Neuronal stem cell (in vitro differentiated cells): Measurements from ENCODE around the gene ACAT1.
"Not testable (repeated sequence)": the region's sequence is repeated elsewhere in the genome, so short reads cannot be mapped to it uniquely, and the experiment has no call there.

Source experiments
- DNase-seq: peaks from one replicate; pipeline ENCODE4 v3.0.0-alpha.2; 2013; ENCODE audit warnings: low spot score
- H2AFZ ChIP-seq: one replicate; pipeline ENCODE4 v1.6.1; 2013; ENCODE audit warnings: mild to moderate bottlenecking, low read length, inconsistent platforms
- H2AK5ac ChIP-seq: 2 replicates; pipeline ENCODE4 v1.6.1; 2013; ENCODE audit warnings: low read depth, mild to moderate bottlenecking, inconsistent platforms, low read length, moderate library complexity, mixed read lengths
- H2BK120ac ChIP-seq: 2 replicates; pipeline ENCODE4 v1.6.1; 2013; ENCODE audit warnings: low read depth, mild to moderate bottlenecking, inconsistent platforms, low read length, moderate library complexity, mixed read lengths
- H2BK12ac ChIP-seq: one replicate; pipeline ENCODE4 v1.6.1; 2013; ENCODE audit warnings: low read length, inconsistent platforms
- H2BK15ac ChIP-seq: 2 replicates; pipeline ENCODE4 v1.6.1; 2013; ENCODE audit warnings: mild to moderate bottlenecking, low read length, inconsistent platforms, mixed read lengths
- H2BK5ac ChIP-seq: one replicate; pipeline ENCODE4 v1.6.1; 2013; ENCODE audit warnings: inconsistent platforms, mild to moderate bottlenecking, low read length, moderate library complexity
- H3K14ac ChIP-seq: one replicate; pipeline ENCODE4 v1.6.1; 2013; ENCODE audit warnings: low read length, inconsistent platforms
- H3K18ac ChIP-seq: 2 replicates; pipeline ENCODE4 v1.6.1; 2013; ENCODE audit warnings: low read length, inconsistent platforms
- H3K23ac ChIP-seq: 2 replicates; pipeline ENCODE4 v1.6.1; 2013; ENCODE audit warnings: low read depth, mild to moderate bottlenecking, mixed read lengths, low read length, inconsistent platforms; ENCODE audit not compliant: poor library complexity
- H3K27ac ChIP-seq: replicated peaks from 3 replicates; pipeline ENCODE4 v1.5.1; 2013; ENCODE audit warnings: low read length, inconsistent platforms
- H3K27me3 ChIP-seq, 3 experiments: 2 replicates each; pipeline ENCODE4 v1.6.1; 2013; ENCODE audit warnings: low read length in 3 of 3, mild to moderate bottlenecking in 2 of 3, inconsistent platforms in 1 of 3, low read depth in 1 of 3, mixed read lengths in 1 of 3, moderate library complexity in 1 of 3; ENCODE audit not compliant: control insufficient read depth in 3 of 3, insufficient read depth in 3 of 3
- H3K36me3 ChIP-seq, 2 donors: replicated peaks in 1 of 2; 2 replicates each; pipeline ENCODE4 v1.6.1; 2013; ENCODE audit warnings: low read length in 2 of 2; ENCODE audit not compliant: control insufficient read depth in 2 of 2, insufficient read depth in 2 of 2
- H3K4ac ChIP-seq: 2 replicates; pipeline ENCODE4 v1.6.1; 2013; ENCODE audit warnings: inconsistent platforms, mild to moderate bottlenecking, low read length, moderate library complexity
- H3K4me1 ChIP-seq, 2 donors: 1 replicate in 1 of 2; 2 replicates in 1 of 2; pipeline ENCODE4 v1.6.1; 2013; ENCODE audit warnings: low read length in 2 of 2, low read depth in 1 of 2; ENCODE audit not compliant: control insufficient read depth in 2 of 2, insufficient read depth in 1 of 2
- H3K4me2 ChIP-seq: one replicate; pipeline ENCODE4 v1.6.1; 2013; ENCODE audit warnings: mild to moderate bottlenecking, low read length, inconsistent platforms; ENCODE audit not compliant: insufficient read depth, poor library complexity, severe bottlenecking
- H3K4me3 ChIP-seq, 2 donors: 2 replicates each; pipeline ENCODE4 v1.5.1; 2013; ENCODE audit warnings: low read length in 2 of 2, mild to moderate bottlenecking in 2 of 2, inconsistent platforms in 1 of 2, moderate library complexity in 1 of 2
- H3K79me1 ChIP-seq: one replicate; pipeline ENCODE4 v1.6.1; 2013; ENCODE audit warnings: low read depth, mild to moderate bottlenecking, inconsistent platforms, low read length, moderate library complexity
- H3K9ac ChIP-seq: one replicate; pipeline ENCODE4 v1.6.1; 2013; ENCODE audit warnings: mild to moderate bottlenecking, low read depth, low read length, inconsistent platforms; ENCODE audit not compliant: poor library complexity
- H3K9me3 ChIP-seq, 2 donors: replicated peaks in 1 of 2; 2 replicates each; pipeline versions ENCODE3 to v1.6.1; 2013; ENCODE audit warnings: low read length in 2 of 2, mild to moderate bottlenecking in 2 of 2, inconsistent platforms in 1 of 2, low read depth in 1 of 2, mixed read lengths in 1 of 2, moderate library complexity in 1 of 2; ENCODE audit not compliant: control insufficient read depth in 2 of 2, insufficient read depth in 1 of 2
- H4K8ac ChIP-seq: one replicate; pipeline ENCODE4 v1.6.1; 2013; ENCODE audit warnings: low read depth, mild to moderate bottlenecking, inconsistent platforms, low read length, moderate library complexity
- H4K91ac ChIP-seq: one replicate; pipeline ENCODE4 v1.6.1; 2013; ENCODE audit warnings: low read length, low read depth, mild to moderate bottlenecking, inconsistent platforms; ENCODE audit not compliant: poor library complexity
- WGBS, 2 donors: extraction: QIAGEN DNeasy Blood & Tissue Kit; methylation state at CpG; one replicate each; pipeline ENCODE4 v1.1.7; 2013; ENCODE audit warnings: missing lambda C conversion rate in 2 of 2, mixed read lengths in 1 of 2; ENCODE audit not compliant: insufficient read length in 2 of 2, insufficient replicate concordance in 1 of 2; ENCODE audit errors: extremely low coverage in 2 of 2; 5-methylcytosine and 5-hydroxymethylcytosine counted together

ACAT1 gene

DNA sequence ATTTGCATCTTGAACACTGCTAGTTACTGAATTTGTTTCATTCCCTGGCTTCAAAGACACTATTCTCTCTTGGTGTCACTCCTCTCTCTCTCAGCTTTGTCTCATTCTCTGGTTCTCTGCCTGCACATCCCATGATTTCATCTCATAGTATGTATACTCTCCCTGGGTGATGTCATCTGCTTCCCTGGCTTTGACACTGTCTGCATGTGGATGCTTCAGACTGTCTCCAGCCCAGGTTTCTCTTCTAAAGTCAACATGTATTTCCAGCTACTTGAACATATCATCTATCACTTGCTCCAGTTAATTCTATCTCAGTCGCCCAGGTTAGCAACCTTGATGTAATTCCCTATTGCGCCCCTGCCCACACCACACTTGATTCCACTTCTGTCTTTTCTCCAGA, 9.3 kb upstream of the ACAT1 start:
- Histone ChIP-seq H3K27me3 (no peaks in the 10 kb centered on the region), H3K9ac (no peak overlapping the region), H3K9me3 (no peaks in the 10 kb centered on the region), H3K27ac (no peak overlapping the region), H2BK15ac (no peak overlapping the region), H3K4me3 (no peak overlapping the region), H4K8ac (no peak overlapping the region), H2BK5ac (no peak overlapping the region), H3K4ac (no peak overlapping the region), H2AK5ac (no peak overlapping the region), H3K18ac (no peak overlapping the region), H4K91ac (no peak overlapping the region), H3K36me3 (peaks cover 0 to 20% of the 10 kb centered on the region in 2 donors), H2BK120ac (no peak overlapping the region), H2BK12ac (no peak overlapping the region), H3K4me1 (peaks cover 7 to 9% of the 10 kb centered on the region in 2 donors), H3K14ac (no peak overlapping the region), H3K4me2 (no peak overlapping the region), H2AFZ (no peak overlapping the region), H3K79me1 (no peaks in the 10 kb centered on the region), H3K23ac (no peak overlapping the region)
- WGBS, 2 donors = no CpG with 5 or more reads among the region's 2 CpGs
- DNase-seq = no peak

DNA sequence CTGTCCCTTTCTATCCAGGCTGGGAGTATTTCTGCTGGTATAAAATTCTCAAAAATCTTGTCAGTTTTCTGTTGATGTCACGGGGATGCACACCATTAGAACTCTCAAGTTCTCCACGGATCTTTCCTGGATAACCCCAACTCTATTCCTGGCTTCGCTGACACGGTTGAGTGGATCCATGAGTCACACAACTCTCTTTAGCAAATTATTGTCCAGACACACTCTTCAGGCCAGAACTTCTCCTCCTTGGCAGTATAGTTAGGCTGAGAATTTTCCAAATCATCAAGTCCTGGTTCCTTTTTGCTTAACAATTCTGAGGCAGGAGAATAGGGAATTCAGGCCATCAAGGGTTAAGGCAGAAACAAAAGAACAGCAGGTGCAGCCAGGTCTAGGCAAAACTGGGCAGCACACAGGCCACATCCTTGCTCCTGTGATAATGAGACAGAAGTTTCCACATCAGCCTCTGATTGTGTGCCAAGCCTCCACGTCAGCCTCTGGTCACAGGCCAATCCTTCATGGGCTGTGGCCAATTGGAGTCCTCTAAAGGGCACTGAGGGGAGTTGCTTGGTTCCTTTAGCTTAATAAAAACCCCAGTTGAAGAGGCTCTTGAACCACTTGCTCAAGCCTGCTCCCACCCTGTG, 5.7 kb upstream of the ACAT1 start:
- no peak overlapping the region for H2BK15ac ChIP-seq
- no peak overlapping the region for H2BK120ac ChIP-seq
- H3K4me2 ChIP-seq = no peak overlapping the region
- no peaks in the 10 kb centered on the region for H3K27me3 ChIP-seq
- no peak overlapping the region for H2BK12ac ChIP-seq
- H2AFZ ChIP-seq = no peak overlapping the region
- no peaks in the 10 kb centered on the region for H3K9me3 ChIP-seq
- no peak overlapping the region for H3K27ac ChIP-seq
- peaks cover 0 to 8% of the 10 kb centered on the region in 2 donors for H3K36me3 ChIP-seq
- H2AK5ac ChIP-seq = no peak overlapping the region
- H3K14ac ChIP-seq = no peak overlapping the region
- no peak overlapping the region for H4K8ac ChIP-seq
- no peak overlapping the region for H3K18ac ChIP-seq
- no peak overlapping the region for H4K91ac ChIP-seq
- no peak overlapping the region for H3K9ac ChIP-seq
- WGBS, 2 donors = no CpG with 5 or more reads among the region's 5 CpGs
- peaks cover 7 to 9% of the 10 kb centered on the region in 2 donors for H3K4me1 ChIP-seq
- H2BK5ac ChIP-seq = no peak overlapping the region
- DNase-seq = peak; percentile 26
- H3K79me1 ChIP-seq = no peaks in the 10 kb centered on the region
- no peak overlapping the region for H3K4me3 ChIP-seq
- no peak overlapping the region for H3K4ac ChIP-seq
- no peak overlapping the region for H3K23ac ChIP-seq

GRCh38 chr11:108117746-108118371, 3.5 kb upstream of the ACAT1 start:
- H4K91ac ChIP-seq = no peak overlapping the region
- no peak overlapping the region for H3K4me2 ChIP-seq
- H3K9me3 ChIP-seq = no peaks in the 10 kb centered on the region
- H3K14ac ChIP-seq = no peak overlapping the region
- no peak overlapping the region for H3K9ac ChIP-seq
- peaks cover 10 to 13% of the 10 kb centered on the region in 2 donors for H3K4me1 ChIP-seq
- no peak for DNase-seq
- no peak overlapping the region for H2BK12ac ChIP-seq
- no peaks in the 10 kb centered on the region for H3K79me1 ChIP-seq
- H3K23ac ChIP-seq = no peak overlapping the region
- no peak overlapping the region for H3K18ac ChIP-seq
- no peak overlapping the region for H3K4ac ChIP-seq
- no peak overlapping the region for H3K4me3 ChIP-seq
- H2BK120ac ChIP-seq = no peak overlapping the region
- no peak overlapping the region for H2AK5ac ChIP-seq
- H4K8ac ChIP-seq = no peak overlapping the region
- no peak overlapping the region for H2BK5ac ChIP-seq
- H3K27ac ChIP-seq = no peak overlapping the region
- peaks cover 0 to 5% (median 0%) of the 10 kb centered on the region in 3 experiments for H3K27me3 ChIP-seq
- H2AFZ ChIP-seq = no peak overlapping the region
- no peaks in the 10 kb centered on the region for H3K36me3 ChIP-seq
- no peak overlapping the region for H2BK15ac ChIP-seq

- H3K23ac ChIP-seq, H3K9ac ChIP-seq, H3K14ac ChIP-seq, DNase-seq, H4K91ac ChIP-seq, H2BK5ac ChIP-seq, H2BK12ac ChIP-seq, H3K27ac ChIP-seq, H2AK5ac ChIP-seq, H3K18ac ChIP-seq, H4K8ac ChIP-seq, H3K4ac ChIP-seq, H3K27me3 ChIP-seq, H3K4me1 ChIP-seq, H3K9me3 ChIP-seq, H3K79me1 ChIP-seq, H2BK15ac ChIP-seq, H2BK120ac ChIP-seq, H3K36me3 ChIP-seq: not testable (repeated sequence)
- peak overlapping the region in 1 of 2 donors; percentile 64 for H3K4me3 ChIP-seq
- whole genome bisulfite sequencing, 2 donors = no CpG with 5 or more reads among the region's 7 CpGs
- H2AFZ ChIP-seq = peak overlapping the region; percentile 93
- peak overlapping the region; percentile 87 for H3K4me2 ChIP-seq
Measured at GRCh38 chr11:108120936-108121273, 462 bp upstream of the ACAT1 start.
